K562 (cell line): ENCODE measurements around the gene CCDC184. TPM values are rescaled to one million over a fixed set of nuclear protein-coding genes. Genes with fewer than 3 reads are reported as not detected.
A peak's percentile ranks its signal among the peaks of the same experiment; 100 is the strongest.

Experiments
- CBX3 ChIP-seq, 2 experiments: IDR thresholded peaks; 1 replicate in 1 of 2; 2 replicates in 1 of 2; pipeline ENCODE4 v1.6.1; 2012; ENCODE audit warnings: inconsistent platforms in 2 of 2, low read length in 2 of 2, borderline replicate concordance in 1 of 2, control low read depth in 1 of 2
- LARP7 ChIP-seq: fragments of 450-650 bp; IDR thresholded peaks from 2 replicates; pipeline ENCODE4 v1.6.1; 2016
- PTBP1 ChIP-seq: fragments of 200-400 bp; formaldehyde crosslinking; IDR thresholded peaks from 2 replicates; pipeline ENCODE4 v1.6.1; 2017; ENCODE audit warnings: low read depth, low read length
- TSC22D4 ChIP-seq: fragments of 450-650 bp; IDR thresholded peaks from 2 replicates; pipeline ENCODE4 v1.6.1; 2016; ENCODE audit warnings: missing genetic modification characterization, missing biosample characterization, control low read depth
- polyA plus RNA-seq, 8 experiments: library from polyadenylated mRNA; depleted of rRNA in 4 of 8; stranded (reverse) in 5 of 8; unstranded in 3 of 8; fragments of >200 nt; fragmentation: Nextera tagmentation in 2 of 8; fragmentation: Illumina TruSeq in 1 of 8; extraction: Ambion mirVana in 2 of 8; extraction: Trizol in 1 of 8; gene quantifications; 2 replicates each; pipeline versions ENCODE4 v1.2.1 to v1.2.3, GENCODE V29; 2011 to 2014; ENCODE audit warnings: inconsistent platforms in 1 of 8, missing spikeins in 1 of 8
- total RNA-seq, 7 experiments: library from RNA; depleted of rRNA in 6 of 7; stranded (reverse); fragments of >200 nt in 6 of 7; fragmentation: Illumina TruSeq in 2 of 7; extraction: Trizol in 2 of 7; gene quantifications; 2 replicates each; pipeline versions ENCODE4 v1.2.1 to v1.2.3, GENCODE V29; 2011 to 2021; ENCODE audit warnings: low replicate concordance in 1 of 7
- TF ChIP-seq, protein P1 (sequence below): fragments of 450-650 bp; IDR thresholded peaks from 2 replicates; pipeline ENCODE4 v1.6.1; 2016; ENCODE audit warnings: mild to moderate bottlenecking, moderate library complexity
- TF ChIP-seq, protein P2 (sequence below): sonication (generic); formaldehyde crosslinking; IDR thresholded peaks from 2 replicates; pipeline ENCODE4 v1.9.0; 2022; ENCODE audit warnings: mild to moderate bottlenecking, missing genetic modification reagents
- TF ChIP-seq, protein P3 (sequence below): fragments of 450-650 bp; IDR thresholded peaks from 2 replicates; pipeline ENCODE4 v1.6.1; 2017; ENCODE audit warnings: antibody characterized with exemption, mild to moderate bottlenecking
- TF ChIP-seq, protein P4 (sequence below): sonication (generic); formaldehyde crosslinking; IDR thresholded peaks from 2 replicates; pipeline ENCODE4 v1.8.1; 2023; ENCODE audit warnings: mild to moderate bottlenecking, missing genetic modification reagents
- TF ChIP-seq, protein P5 (sequence below), 2 experiments: fragments of 450-650 bp in 1 of 2; sonication (generic) in 1 of 2; formaldehyde crosslinking; conservative IDR thresholded peaks; 2 replicates each; pipeline versions ENCODE4 v1.4.0 to v1.8.1; 2020 to 2022; ENCODE audit warnings: mild to moderate bottlenecking in 1 of 2, missing genetic modification reagents in 1 of 2

The CCDC184 gene
- total and polyA plus RNA-seq, 9 of the 15 experiments (the other 6 are each of a cell fraction or from before 2014, with no cell fraction given) = 0.09 TPM; not detected in 8

DNA sequence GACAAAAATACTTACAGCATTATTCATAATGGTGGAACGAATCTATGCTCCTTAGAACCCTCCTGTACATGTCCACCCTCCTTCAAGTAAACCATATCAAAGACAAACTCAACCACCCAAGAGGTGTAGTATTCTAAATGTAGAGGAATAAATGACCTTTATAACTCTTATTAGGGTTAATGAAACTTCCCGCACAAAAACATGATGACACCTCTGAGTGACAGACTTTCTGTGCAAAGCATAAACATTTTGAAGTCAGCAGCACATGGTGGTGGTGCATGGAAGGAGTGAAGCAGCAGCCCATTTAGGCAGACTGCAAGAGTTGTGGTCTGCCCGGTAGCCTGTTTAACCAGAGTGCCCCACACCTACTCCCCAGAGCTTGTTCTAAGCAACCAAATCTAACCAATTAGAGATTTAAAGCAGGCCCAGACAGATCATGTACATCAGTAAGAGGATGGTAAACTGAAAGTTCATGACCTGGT, 25.5 kb upstream of the CCDC184 start (continued):
- TF ChIP-seq, protein P1, sequence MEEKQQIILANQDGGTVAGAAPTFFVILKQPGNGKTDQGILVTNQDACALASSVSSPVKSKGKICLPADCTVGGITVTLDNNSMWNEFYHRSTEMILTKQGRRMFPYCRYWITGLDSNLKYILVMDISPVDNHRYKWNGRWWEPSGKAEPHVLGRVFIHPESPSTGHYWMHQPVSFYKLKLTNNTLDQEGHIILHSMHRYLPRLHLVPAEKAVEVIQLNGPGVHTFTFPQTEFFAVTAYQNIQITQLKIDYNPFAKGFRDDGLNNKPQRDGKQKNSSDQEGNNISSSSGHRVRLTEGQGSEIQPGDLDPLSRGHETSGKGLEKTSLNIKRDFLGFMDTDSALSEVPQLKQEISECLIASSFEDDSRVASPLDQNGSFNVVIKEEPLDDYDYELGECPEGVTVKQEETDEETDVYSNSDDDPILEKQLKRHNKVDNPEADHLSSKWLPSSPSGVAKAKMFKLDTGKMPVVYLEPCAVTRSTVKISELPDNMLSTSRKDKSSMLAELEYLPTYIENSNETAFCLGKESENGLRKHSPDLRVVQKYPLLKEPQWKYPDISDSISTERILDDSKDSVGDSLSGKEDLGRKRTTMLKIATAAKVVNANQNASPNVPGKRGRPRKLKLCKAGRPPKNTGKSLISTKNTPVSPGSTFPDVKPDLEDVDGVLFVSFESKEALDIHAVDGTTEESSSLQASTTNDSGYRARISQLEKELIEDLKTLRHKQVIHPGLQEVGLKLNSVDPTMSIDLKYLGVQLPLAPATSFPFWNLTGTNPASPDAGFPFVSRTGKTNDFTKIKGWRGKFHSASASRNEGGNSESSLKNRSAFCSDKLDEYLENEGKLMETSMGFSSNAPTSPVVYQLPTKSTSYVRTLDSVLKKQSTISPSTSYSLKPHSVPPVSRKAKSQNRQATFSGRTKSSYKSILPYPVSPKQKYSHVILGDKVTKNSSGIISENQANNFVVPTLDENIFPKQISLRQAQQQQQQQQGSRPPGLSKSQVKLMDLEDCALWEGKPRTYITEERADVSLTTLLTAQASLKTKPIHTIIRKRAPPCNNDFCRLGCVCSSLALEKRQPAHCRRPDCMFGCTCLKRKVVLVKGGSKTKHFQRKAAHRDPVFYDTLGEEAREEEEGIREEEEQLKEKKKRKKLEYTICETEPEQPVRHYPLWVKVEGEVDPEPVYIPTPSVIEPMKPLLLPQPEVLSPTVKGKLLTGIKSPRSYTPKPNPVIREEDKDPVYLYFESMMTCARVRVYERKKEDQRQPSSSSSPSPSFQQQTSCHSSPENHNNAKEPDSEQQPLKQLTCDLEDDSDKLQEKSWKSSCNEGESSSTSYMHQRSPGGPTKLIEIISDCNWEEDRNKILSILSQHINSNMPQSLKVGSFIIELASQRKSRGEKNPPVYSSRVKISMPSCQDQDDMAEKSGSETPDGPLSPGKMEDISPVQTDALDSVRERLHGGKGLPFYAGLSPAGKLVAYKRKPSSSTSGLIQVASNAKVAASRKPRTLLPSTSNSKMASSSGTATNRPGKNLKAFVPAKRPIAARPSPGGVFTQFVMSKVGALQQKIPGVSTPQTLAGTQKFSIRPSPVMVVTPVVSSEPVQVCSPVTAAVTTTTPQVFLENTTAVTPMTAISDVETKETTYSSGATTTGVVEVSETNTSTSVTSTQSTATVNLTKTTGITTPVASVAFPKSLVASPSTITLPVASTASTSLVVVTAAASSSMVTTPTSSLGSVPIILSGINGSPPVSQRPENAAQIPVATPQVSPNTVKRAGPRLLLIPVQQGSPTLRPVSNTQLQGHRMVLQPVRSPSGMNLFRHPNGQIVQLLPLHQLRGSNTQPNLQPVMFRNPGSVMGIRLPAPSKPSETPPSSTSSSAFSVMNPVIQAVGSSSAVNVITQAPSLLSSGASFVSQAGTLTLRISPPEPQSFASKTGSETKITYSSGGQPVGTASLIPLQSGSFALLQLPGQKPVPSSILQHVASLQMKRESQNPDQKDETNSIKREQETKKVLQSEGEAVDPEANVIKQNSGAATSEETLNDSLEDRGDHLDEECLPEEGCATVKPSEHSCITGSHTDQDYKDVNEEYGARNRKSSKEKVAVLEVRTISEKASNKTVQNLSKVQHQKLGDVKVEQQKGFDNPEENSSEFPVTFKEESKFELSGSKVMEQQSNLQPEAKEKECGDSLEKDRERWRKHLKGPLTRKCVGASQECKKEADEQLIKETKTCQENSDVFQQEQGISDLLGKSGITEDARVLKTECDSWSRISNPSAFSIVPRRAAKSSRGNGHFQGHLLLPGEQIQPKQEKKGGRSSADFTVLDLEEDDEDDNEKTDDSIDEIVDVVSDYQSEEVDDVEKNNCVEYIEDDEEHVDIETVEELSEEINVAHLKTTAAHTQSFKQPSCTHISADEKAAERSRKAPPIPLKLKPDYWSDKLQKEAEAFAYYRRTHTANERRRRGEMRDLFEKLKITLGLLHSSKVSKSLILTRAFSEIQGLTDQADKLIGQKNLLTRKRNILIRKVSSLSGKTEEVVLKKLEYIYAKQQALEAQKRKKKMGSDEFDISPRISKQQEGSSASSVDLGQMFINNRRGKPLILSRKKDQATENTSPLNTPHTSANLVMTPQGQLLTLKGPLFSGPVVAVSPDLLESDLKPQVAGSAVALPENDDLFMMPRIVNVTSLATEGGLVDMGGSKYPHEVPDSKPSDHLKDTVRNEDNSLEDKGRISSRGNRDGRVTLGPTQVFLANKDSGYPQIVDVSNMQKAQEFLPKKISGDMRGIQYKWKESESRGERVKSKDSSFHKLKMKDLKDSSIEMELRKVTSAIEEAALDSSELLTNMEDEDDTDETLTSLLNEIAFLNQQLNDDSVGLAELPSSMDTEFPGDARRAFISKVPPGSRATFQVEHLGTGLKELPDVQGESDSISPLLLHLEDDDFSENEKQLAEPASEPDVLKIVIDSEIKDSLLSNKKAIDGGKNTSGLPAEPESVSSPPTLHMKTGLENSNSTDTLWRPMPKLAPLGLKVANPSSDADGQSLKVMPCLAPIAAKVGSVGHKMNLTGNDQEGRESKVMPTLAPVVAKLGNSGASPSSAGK = peak; percentile 75
- no peak for TF ChIP-seq PTBP1
- TF ChIP-seq, protein P2, sequence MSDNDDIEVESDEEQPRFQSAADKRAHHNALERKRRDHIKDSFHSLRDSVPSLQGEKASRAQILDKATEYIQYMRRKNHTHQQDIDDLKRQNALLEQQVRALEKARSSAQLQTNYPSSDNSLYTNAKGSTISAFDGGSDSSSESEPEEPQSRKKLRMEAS = peak; percentile 41; the same call in 1 of the 2 replicates
- no peak for TF ChIP-seq CBX3 (IDR thresholded peaks at IDR 0.05; ENCODE audit: borderline replicate concordance in 1 of 2, low read length in 2 of 2)
- TF ChIP-seq, protein P3, sequence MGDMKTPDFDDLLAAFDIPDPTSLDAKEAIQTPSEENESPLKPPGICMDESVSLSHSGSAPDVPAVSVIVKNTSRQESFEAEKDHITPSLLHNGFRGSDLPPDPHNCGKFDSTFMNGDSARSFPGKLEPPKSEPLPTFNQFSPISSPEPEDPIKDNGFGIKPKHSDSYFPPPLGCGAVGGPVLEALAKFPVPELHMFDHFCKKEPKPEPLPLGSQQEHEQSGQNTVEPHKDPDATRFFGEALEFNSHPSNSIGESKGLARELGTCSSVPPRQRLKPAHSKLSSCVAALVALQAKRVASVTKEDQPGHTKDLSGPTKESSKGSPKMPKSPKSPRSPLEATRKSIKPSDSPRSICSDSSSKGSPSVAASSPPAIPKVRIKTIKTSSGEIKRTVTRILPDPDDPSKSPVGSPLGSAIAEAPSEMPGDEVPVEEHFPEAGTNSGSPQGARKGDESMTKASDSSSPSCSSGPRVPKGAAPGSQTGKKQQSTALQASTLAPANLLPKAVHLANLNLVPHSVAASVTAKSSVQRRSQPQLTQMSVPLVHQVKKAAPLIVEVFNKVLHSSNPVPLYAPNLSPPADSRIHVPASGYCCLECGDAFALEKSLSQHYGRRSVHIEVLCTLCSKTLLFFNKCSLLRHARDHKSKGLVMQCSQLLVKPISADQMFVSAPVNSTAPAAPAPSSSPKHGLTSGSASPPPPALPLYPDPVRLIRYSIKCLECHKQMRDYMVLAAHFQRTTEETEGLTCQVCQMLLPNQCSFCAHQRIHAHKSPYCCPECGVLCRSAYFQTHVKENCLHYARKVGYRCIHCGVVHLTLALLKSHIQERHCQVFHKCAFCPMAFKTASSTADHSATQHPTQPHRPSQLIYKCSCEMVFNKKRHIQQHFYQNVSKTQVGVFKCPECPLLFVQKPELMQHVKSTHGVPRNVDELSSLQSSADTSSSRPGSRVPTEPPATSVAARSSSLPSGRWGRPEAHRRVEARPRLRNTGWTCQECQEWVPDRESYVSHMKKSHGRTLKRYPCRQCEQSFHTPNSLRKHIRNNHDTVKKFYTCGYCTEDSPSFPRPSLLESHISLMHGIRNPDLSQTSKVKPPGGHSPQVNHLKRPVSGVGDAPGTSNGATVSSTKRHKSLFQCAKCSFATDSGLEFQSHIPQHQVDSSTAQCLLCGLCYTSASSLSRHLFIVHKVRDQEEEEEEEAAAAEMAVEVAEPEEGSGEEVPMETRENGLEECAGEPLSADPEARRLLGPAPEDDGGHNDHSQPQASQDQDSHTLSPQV = peak; percentile 15; the same call in 1 of the 2 replicates
- no peak for TF ChIP-seq TSC22D4 (tag)
- no peak for TF ChIP-seq LARP7
- TF ChIP-seq, protein P4, sequence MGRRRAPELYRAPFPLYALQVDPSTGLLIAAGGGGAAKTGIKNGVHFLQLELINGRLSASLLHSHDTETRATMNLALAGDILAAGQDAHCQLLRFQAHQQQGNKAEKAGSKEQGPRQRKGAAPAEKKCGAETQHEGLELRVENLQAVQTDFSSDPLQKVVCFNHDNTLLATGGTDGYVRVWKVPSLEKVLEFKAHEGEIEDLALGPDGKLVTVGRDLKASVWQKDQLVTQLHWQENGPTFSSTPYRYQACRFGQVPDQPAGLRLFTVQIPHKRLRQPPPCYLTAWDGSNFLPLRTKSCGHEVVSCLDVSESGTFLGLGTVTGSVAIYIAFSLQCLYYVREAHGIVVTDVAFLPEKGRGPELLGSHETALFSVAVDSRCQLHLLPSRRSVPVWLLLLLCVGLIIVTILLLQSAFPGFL = no peak
- TF ChIP-seq, protein P5, sequence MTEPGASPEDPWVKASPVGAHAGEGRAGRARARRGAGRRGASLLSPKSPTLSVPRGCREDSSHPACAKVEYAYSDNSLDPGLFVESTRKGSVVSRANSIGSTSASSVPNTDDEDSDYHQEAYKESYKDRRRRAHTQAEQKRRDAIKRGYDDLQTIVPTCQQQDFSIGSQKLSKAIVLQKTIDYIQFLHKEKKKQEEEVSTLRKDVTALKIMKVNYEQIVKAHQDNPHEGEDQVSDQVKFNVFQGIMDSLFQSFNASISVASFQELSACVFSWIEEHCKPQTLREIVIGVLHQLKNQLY (CRISPR knock-in tag; conservative IDR thresholded peaks at IDR 0.05) = no peak
